Central memory CD4-positive, alpha-beta T cell (primary cell): ENCODE results near the gene ZNF536.

Experiments
- DNase-seq: peaks from one replicate; pipeline ENCODE4 v3.0.0; 2022
- total RNA-seq, 3 experiments: gene quantifications; one replicate each; lab custom pipeline; 2026; lab: John Stamatoyannopoulos, UW

ZNF536 gene
- total RNA-seq, result 0 to 0.11 (median 0.04) reads per million in 3 experiments

- no peak for DNase-seq
Measured at GRCh38 chr19:30371960-30372824, at the start of gene ZNF536. Gene ZNF536, plus strand, starts transcription at chr19:30372384. Its CDS starts 71,179 bp downstream, at chr19:30443563.

- no peak for DNase-seq
Measured at GRCh38 chr19:30322641-30323320, 49.4 kb upstream of the ZNF536 start.

- no peak for DNase-seq
Measured at GRCh38 chr19:30323904-30324303, 48.3 kb upstream of the ZNF536 start.

GRCh38 chr19:30324982-30325381, 47.2 kb upstream of the ZNF536 start:
- no peak for DNase-seq

DNA sequence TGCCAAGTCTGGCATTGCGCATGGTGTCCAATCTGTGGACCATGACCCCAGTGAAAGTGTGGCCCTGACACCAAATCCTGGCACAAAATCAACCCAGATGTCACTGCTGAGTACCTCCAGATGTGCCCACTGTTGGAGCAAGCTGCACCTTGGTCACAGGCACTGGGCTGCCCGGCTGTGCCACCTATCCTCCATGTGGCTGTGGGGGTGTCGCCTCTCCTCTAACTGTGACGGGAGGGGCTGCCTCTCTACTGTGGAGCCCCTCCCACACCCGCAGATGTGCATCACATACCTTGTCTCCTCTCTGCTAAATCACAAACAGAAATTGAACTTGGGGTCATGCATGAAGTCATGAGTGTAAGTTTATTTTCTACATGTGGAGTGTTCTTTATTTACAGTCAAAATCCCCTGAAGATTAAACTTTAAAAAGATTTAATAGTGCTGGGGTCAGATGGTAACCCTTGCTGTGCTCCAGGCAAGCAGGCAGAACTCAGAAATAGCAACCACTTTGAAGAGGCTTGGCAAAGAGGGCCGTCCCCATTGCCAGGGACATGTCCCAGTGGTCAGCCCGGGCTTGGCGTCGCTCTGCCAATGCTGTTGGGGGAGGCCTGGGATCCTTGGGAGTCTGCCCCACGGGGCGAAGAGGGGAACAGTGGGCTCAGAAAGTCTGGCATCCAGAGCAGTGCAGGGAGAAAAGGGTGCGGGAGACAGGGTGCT, 46.4 kb upstream of the ZNF536 start:
- no peak for DNase-seq

GRCh38 chr19:30326393-30326710, 45.8 kb upstream of the ZNF536 start:
- DNase-seq, result no peak

- no peak for DNase-seq
Measured at GRCh38 chr19:30327331-30327730, 44.9 kb upstream of the ZNF536 start.

GRCh38 chr19:30328096-30328495, 44.1 kb upstream of the ZNF536 start:
- DNase-seq, result no peak

- no peak for DNase-seq
Measured at GRCh38 chr19:30330266-30330665, 41.9 kb upstream of the ZNF536 start.

DNA sequence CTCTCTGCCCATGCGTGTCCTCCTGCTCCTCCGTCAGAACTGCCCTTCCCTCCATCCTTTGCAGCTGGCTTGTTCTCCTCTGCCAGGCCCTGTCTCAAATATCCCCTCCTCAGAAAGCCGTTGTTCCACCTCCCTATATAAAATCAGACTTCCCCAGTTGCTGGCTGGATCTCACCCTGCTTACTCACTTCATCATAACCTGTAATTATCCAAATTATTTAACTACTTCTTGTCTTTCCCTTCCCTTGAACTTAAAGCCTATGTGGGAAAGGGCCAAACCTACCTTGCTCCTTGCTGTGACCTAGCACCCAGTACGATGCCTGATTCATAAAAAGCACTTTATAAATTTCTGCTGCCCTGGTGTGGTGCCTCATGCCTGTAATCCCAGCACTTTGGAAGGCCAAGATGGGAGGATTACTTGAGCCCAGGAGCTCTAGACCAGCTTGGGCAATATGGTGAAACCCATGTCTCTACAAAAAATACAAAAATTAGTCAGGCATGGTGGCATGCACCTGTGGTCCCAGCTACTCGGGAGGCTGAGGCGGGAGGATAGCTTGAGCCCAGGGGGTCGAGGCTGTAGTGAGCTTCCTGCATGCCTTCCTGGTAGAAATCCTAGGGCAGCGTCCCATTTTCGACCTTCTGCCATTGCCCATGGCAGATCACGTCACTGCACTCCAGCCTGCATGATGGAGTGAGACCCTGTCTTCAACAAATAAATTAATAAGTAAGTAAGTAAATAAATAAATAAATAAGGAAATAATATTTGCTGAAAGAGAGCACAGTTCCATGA, 39.5 kb upstream of the ZNF536 start:
- no peak for DNase-seq

DNA sequence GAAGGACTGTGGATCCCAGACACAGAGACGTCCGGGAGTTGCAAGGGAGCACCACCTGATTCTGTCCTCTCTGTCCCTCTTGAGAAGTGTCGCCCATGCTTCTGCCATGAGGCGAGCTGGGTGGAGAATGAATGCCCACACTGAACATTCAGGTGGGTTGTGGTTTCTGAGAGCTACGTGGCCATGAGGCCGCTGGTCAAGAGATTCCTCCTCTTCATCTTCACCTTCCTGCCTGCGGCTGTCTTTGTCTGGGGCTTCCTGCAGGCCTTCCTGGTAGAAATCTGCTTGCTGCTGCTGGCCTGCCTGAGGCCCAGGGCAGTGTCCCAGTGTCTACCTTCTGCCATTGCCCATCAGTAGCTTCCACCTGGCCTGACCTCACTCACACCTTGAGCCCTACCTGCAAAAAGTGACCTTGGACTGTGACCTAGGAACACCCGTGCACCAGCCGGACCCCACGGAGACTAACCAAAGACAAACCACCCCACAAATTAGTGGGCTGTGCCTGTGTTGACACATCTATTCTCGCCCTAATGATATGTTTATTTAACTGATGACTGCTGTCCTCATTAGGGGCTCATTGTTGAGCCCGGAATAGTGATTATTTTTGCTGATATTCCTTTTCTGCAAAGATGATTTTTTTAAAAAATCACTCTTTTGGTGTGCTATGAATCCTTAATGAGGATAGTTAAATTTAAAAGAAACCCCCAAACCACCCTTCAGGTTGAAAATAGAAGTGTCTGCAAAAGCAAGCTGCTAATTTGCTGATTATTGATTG, 38.7 kb upstream of the ZNF536 start:
- no peak for DNase-seq

- DNase-seq, result no peak
Measured at GRCh38 chr19:30334841-30335240, 37.3 kb upstream of the ZNF536 start.

- DNase-seq, result no peak
Measured at GRCh38 chr19:30335306-30335886, 36.8 kb upstream of the ZNF536 start.

DNA sequence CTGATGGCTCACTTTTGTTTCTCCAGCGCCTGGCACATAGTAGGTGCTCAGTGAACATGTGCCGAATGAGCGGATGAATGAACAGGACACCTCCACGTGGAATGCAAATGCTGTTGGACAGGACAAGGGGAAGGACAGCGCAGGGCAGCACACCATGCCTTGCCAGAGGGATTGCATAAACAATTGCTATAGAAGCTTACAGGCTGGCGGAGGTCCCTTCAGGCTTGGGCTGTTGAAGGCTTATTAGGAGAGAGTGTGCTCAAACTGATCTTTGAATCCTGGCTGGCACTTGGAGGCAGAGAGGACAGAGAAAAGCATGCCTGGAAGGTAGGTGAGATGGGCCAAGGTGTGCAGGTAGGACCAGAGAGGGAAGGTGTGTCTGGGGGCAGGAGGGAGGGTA, 35.9 kb upstream of the ZNF536 start:
- DNase-seq, result no peak

- DNase-seq, result no peak
Measured at GRCh38 chr19:30338041-30338456, 34.1 kb upstream of the ZNF536 start.

DNA sequence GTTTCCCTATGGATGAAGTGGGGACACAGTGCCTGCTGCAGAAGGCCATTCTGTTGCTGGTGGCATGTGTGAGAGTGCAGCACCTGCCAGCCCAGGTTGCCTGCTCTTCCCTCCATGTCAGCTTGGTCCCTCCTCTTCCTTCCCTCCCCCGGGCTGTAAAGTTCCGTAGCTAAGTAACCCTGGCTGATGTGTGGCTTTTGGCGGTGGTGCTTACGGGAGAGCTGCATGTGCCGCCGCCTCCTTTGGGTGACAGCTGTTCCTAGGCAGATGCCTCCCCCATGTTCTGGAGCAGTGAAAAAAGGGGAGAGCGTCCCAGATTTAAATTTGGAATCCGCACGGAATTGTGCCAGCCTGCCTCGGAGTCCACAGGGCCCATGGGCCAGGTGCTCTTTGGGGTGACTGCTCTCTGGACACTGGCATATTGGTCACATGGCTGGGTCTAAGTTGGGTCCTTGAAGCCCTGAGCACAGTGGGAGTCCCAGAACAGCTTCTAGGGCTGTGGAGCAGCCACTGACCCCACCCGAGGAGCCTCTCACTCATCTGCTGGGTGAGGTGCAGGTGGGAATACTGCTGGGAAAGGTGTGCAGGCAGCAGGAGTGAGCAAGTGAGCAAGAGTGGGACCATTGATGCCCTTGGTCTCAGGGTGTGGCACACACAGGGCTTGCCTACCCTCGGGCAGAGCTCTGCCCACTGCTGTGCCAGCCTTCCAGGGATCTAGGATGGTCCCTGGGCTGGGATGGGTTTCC, 33.1 kb upstream of the ZNF536 start:
- no peak for DNase-seq

DNA sequence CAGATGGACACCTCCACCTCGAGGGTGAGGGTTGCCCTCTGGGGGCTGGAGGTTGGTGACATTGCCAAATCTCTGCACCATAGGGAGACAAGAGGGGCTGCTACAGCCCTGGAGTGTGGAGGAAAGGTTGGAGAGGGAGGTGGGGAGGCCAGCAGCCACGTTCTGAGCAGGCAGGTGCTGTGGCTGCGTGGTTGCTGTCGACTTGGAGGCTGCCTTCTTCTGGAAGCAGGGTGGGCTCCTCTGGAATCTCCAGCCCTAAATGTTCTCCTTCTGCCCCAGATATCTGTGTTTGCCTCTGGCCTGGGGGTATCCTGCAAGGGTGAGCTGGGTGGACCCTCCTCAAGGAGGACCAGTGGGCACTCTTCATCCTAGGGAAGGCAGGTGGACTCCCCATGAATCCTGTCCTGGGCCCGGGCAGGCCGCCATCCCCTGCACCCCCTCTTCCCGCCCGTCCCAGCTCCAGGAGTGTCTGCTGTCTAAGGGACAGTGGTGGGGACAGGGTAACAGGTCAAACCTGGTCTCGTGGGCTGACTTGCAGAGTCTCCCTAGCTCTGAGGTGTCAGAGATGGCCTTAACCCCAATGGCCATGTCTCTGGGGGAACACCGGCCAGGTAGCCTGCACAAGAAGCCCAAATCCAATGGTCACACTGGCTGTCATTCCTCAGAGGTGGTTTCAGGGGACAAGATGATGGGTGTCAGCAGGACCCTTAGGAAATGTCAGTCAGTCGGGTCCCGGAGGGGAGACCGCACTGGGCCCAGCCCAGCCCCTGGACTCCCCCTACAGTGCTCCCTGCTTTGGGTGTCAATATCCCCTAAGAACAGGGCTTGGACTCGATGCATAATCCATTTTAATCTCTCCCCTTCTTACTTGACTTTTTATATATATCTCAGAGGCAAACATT, 32.3 kb upstream of the ZNF536 start:
- no peak for DNase-seq

DNA sequence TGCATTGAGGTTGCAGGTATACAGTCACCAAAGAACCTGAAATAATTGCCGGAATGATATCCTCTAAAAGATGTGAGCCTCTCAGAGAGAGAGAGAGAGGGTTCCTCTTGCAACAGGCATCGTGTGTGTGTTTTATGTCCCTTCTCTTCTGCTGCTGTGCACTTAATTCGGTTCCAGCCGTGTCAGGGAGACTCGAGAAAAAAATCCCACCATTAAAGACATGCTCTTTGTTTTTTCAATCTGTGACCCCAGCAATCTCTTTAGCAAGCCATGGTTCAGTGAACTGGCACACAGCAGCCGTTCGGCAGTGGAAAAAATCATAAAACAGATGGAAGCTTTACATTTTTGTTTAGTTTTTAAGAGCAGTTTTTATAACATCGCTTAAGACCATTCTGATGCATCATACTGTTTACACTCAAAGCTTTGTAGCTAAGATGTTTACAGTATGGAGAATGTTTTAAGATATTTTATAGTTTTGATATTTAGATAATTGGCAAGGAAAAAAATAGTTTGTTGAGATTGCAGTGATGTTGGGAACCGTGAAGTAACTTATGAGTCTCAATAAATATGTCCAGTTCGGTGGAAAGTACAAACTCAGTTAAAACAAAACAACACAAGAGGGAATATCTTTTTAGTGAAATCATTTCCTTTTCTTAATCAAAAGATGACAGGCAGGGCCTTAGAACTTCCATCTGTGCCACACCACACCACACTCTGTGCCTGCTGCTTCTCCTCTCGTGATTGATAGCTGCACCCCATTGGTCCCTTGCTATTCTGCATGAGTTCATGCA, 31.2 kb upstream of the ZNF536 start:
- no peak for DNase-seq
